OCI-LY1 (cell line): ENCODE results near the gene MARCHF5.
"Not testable (repeated sequence)": the region's sequence is repeated elsewhere in the genome, so short reads cannot be mapped to it uniquely, and the experiment has no call there.

Experiments used
- H2AFZ ChIP-seq: fragments of 200-600 bp; sonication (generic), shearing (Covaris generic); 2 replicates; pipeline ENCODE4 v1.6.0; 2014; ENCODE audit warnings: antibody characterized with exemption, mild to moderate bottlenecking, low read length
- H3F3A ChIP-seq: fragments of 200-600 bp; sonication (generic), shearing (Covaris generic); 2 replicates; pipeline ENCODE4 v1.6.0; 2014; ENCODE audit warnings: mild to moderate bottlenecking, antibody characterized with exemption, low read length, moderate library complexity; ENCODE audit not compliant: insufficient read depth
- H3K27ac ChIP-seq: fragments of 200-600 bp; sonication (generic); 2 replicates; pipeline ENCODE4 v1.5.1; 2014; ENCODE audit warnings: low read length, mixed run types, mild to moderate bottlenecking, low read depth; ENCODE audit not compliant: poor library complexity, severe bottlenecking
- H3K27me3 ChIP-seq: fragments of 200-600 bp; sonication (generic); 2 replicates; pipeline ENCODE4 v1.6.0; 2014; ENCODE audit warnings: antibody characterized with exemption, mild to moderate bottlenecking, low read length, moderate library complexity; ENCODE audit not compliant: insufficient read depth
- H3K36me3 ChIP-seq: fragments of 200-600 bp; sonication (generic); 2 replicates; pipeline ENCODE4 v1.6.1; 2014; ENCODE audit warnings: mild to moderate bottlenecking, antibody characterized with exemption, low read length, moderate library complexity, mixed read lengths; ENCODE audit not compliant: insufficient read depth
- H3K4me1 ChIP-seq: fragments of 200-600 bp; sonication (generic); 2 replicates; pipeline ENCODE4 v1.5.1; 2014; ENCODE audit warnings: mild to moderate bottlenecking, low read length, moderate library complexity; ENCODE audit not compliant: insufficient read depth, severe bottlenecking
- H3K4me2 ChIP-seq: fragments of 200-600 bp; sonication (generic), shearing (Covaris generic); 2 replicates; pipeline ENCODE4 v1.6.1; 2014; ENCODE audit warnings: low read length
- H3K4me3 ChIP-seq: fragments of 200-600 bp; sonication (generic); 2 replicates; pipeline ENCODE4 v1.5.1; 2014; ENCODE audit warnings: low read length, low read depth, mild to moderate bottlenecking, mixed read lengths; ENCODE audit not compliant: poor library complexity, severe bottlenecking
- H3K79me2 ChIP-seq: fragments of 200-600 bp; shearing (Covaris generic); 2 replicates; pipeline ENCODE4 v1.6.1; 2016; ENCODE audit warnings: mixed run types, low read length, mixed read lengths; ENCODE audit not compliant: insufficient read depth
- H3K9ac ChIP-seq: fragments of 200-600 bp; sonication (generic), shearing (Covaris generic); 2 replicates; pipeline ENCODE4 v1.6.1; 2014; ENCODE audit warnings: mild to moderate bottlenecking, low read length, mixed read lengths
- H3K9me2 ChIP-seq: fragments of 200-600 bp; sonication (generic), shearing (Covaris generic); 2 replicates; pipeline ENCODE4 v1.6.1; 2014; ENCODE audit warnings: low read depth, mild to moderate bottlenecking, low read length, mixed read lengths
- H3K9me3 ChIP-seq: fragments of 200-600 bp; shearing (Covaris generic); 2 replicates; pipeline ENCODE4 v1.6.1; 2014; ENCODE audit warnings: low read length, mixed read lengths
- H4K20me1 ChIP-seq: fragments of 200-600 bp; sonication (generic), shearing (Covaris generic); 2 replicates; pipeline ENCODE4 v1.6.0; 2016; ENCODE audit warnings: mild to moderate bottlenecking, low read length; ENCODE audit not compliant: insufficient read depth
- CTCF ChIP-seq: fragments of 200-600 bp; sonication (generic), shearing (Covaris generic); IDR thresholded peaks from 2 replicates; pipeline ENCODE4 v1.5.1; 2017; ENCODE audit warnings: mild to moderate bottlenecking, antibody characterized with exemption, low read length, moderate library complexity, mixed read lengths
- EZH2 ChIP-seq: fragments of 200-600 bp; sonication (generic), shearing (Covaris generic); IDR thresholded peaks from 2 replicates; pipeline ENCODE4 v1.8.0; 2017; ENCODE audit warnings: borderline replicate concordance, mixed run types, mild to moderate bottlenecking, antibody characterized with exemption, low read length, moderate library complexity, mixed read lengths

The MARCHF5 gene

GRCh38 chr10:92323079-92323478 is 32.1 kb downstream of the MARCHF5 start:
- Histone ChIP-seq H3K9ac (no peak overlapping the region), H3K79me2 (no peaks in the 10 kb centered on the region), H3K27me3 (no peaks in the 10 kb centered on the region), H3K36me3 (peaks cover 8% of the 10 kb centered on the region), H3F3A (no peaks in the 10 kb centered on the region), H3K4me2 (no peak overlapping the region), H3K4me1 (no peaks in the 10 kb centered on the region), H3K4me3 (no peak overlapping the region), H3K27ac (no peak overlapping the region), H3K9me3 (no peaks in the 10 kb centered on the region), H2AFZ (no peak overlapping the region), H3K9me2 (no peaks in the 10 kb centered on the region), H4K20me1 (no peaks in the 10 kb centered on the region)
- no peak for TF ChIP-seq CTCF
- no peak for TF ChIP-seq EZH2

GRCh38 chr10:92327445-92328433 is 36.8 kb downstream of the MARCHF5 start:
- no peak overlapping the region for H2AFZ ChIP-seq
- no peaks in the 10 kb centered on the region for H3K36me3 ChIP-seq
- no peak overlapping the region for H3K9ac ChIP-seq
- H3K27me3 ChIP-seq: no peaks in the 10 kb centered on the region
- no peak overlapping the region for H3K4me2 ChIP-seq
- no peaks in the 10 kb centered on the region for H3K9me2 ChIP-seq
- H3K27ac ChIP-seq: no peak overlapping the region
- H3F3A ChIP-seq: no peaks in the 10 kb centered on the region
- H3K4me1 ChIP-seq: no peaks in the 10 kb centered on the region
- H3K4me3 ChIP-seq: no peak overlapping the region
- H3K79me2 ChIP-seq: no peaks in the 10 kb centered on the region
- no peaks in the 10 kb centered on the region for H4K20me1 ChIP-seq
- TF ChIP-seq EZH2: no peak
- no peak for TF ChIP-seq CTCF
- H3K9me3 ChIP-seq: no peaks in the 10 kb centered on the region

GRCh38 chr10:92328993-92329392 is 38.0 kb downstream of the MARCHF5 start:
- no peaks in the 10 kb centered on the region for H3K79me2 ChIP-seq
- H3K9me2 ChIP-seq: no peaks in the 10 kb centered on the region
- H3K9me3 ChIP-seq: no peaks in the 10 kb centered on the region
- no peak overlapping the region for H3K9ac ChIP-seq
- no peaks in the 10 kb centered on the region for H3K27me3 ChIP-seq
- H2AFZ ChIP-seq: no peak overlapping the region
- no peaks in the 10 kb centered on the region for H3K36me3 ChIP-seq
- H3K4me2 ChIP-seq: no peak overlapping the region
- TF ChIP-seq CTCF: no peak
- TF ChIP-seq EZH2: no peak
- H3F3A ChIP-seq: no peaks in the 10 kb centered on the region
- no peak overlapping the region for H3K27ac ChIP-seq
- no peak overlapping the region for H3K4me3 ChIP-seq
- no peaks in the 10 kb centered on the region for H3K4me1 ChIP-seq
- no peaks in the 10 kb centered on the region for H4K20me1 ChIP-seq

GRCh38 chr10:92329927-92330326 is 39.0 kb downstream of the MARCHF5 start:
- not testable (repeated sequence) for H3K79me2 ChIP-seq, H4K20me1 ChIP-seq, H3K4me3 ChIP-seq, H3K4me1 ChIP-seq, H3K27ac ChIP-seq, H3K4me2 ChIP-seq, H3K36me3 ChIP-seq, H3K9me2 ChIP-seq, H3K9me3 ChIP-seq, H3F3A ChIP-seq, H2AFZ ChIP-seq, H3K9ac ChIP-seq, H3K27me3 ChIP-seq
